Nephron progenitor cell (in vitro differentiated cells): ENCODE data around the gene INSM1.
A peak's percentile ranks its signal among the peaks of the same experiment; 100 is the strongest.

Experiments used
- DNase-seq: peaks from one replicate; pipeline ENCODE4 v3.0.0; 2021
- H3K27ac Mint-ChIP-seq: 2 replicates; pipeline ENCODE4 v1.8.0; 2021; ENCODE audit warnings: mild to moderate bottlenecking, moderate library complexity, mixed read lengths
- H3K27me3 Mint-ChIP-seq: 2 replicates; pipeline ENCODE4 v1.8.0; 2021; ENCODE audit warnings: mild to moderate bottlenecking, low read depth, mixed read lengths; ENCODE audit not compliant: poor library complexity
- H3K36me3 Mint-ChIP-seq: 2 replicates; pipeline ENCODE4 v1.8.0; 2021; ENCODE audit warnings: low read depth, mixed read lengths
- H3K4me1 Mint-ChIP-seq: 2 replicates; pipeline ENCODE4 v1.8.0; 2021; ENCODE audit warnings: mixed read lengths
- H3K4me3 Mint-ChIP-seq: 2 replicates; pipeline ENCODE4 v1.8.0; 2021; ENCODE audit warnings: mild to moderate bottlenecking, moderate library complexity, mixed read lengths
- H3K9me3 Mint-ChIP-seq: 2 replicates; pipeline ENCODE4 v1.8.0; 2021; ENCODE audit warnings: mild to moderate bottlenecking, moderate library complexity, mixed read lengths
- CTCF ChIP-seq: fragments of 200-600 bp; sonication (generic); IDR thresholded peaks from 2 replicates; pipeline ENCODE4 v1.5.0; 2021; ENCODE audit warnings: antibody characterized with exemption

Gene INSM1

GRCh38 chr20:20327746-20328145 is 40.2 kb upstream of the INSM1 start:
- Mint-ChIP-seq H3K4me1 (peaks cover 6% of the 10 kb centered on the region), H3K27ac (no peak overlapping the region), H3K9me3 (no peaks in the 10 kb centered on the region), H3K36me3 (no peaks in the 10 kb centered on the region), H3K27me3 (peaks cover 11% of the 10 kb centered on the region), H3K4me3 (no peak overlapping the region)
- DNase-seq = no peak
- TF ChIP-seq CTCF = no peak

- H3K9me3 Mint-ChIP-seq = no peaks in the 10 kb centered on the region
Measured at GRCh38 chr20:20329564-20329963, 38.3 kb upstream of the INSM1 start.

GRCh38 chr20:20331156-20331555 is 36.7 kb upstream of the INSM1 start:
- peaks cover 6% of the 10 kb centered on the region for H3K4me1 Mint-ChIP-seq
- H3K27ac Mint-ChIP-seq = no peak overlapping the region
- no peak for DNase-seq
- peaks cover 3% of the 10 kb centered on the region for H3K27me3 Mint-ChIP-seq
- peaks cover 8% of the 10 kb centered on the region for H3K9me3 Mint-ChIP-seq
- no peak overlapping the region for H3K4me3 Mint-ChIP-seq
- no peaks in the 10 kb centered on the region for H3K36me3 Mint-ChIP-seq
- TF ChIP-seq CTCF = no peak

More at GRCh38 chr20:20329564-20329963, 38.3 kb upstream of the INSM1 start:
- peaks cover 11% of the 10 kb centered on the region for H3K27me3 Mint-ChIP-seq
- no peak for DNase-seq
- peak overlapping the region; percentile 5 for H3K27ac Mint-ChIP-seq
- H3K4me3 Mint-ChIP-seq = no peak overlapping the region
- no peak for TF ChIP-seq CTCF
- no peaks in the 10 kb centered on the region for H3K36me3 Mint-ChIP-seq
- peaks cover 6% of the 10 kb centered on the region for H3K4me1 Mint-ChIP-seq

DNA sequence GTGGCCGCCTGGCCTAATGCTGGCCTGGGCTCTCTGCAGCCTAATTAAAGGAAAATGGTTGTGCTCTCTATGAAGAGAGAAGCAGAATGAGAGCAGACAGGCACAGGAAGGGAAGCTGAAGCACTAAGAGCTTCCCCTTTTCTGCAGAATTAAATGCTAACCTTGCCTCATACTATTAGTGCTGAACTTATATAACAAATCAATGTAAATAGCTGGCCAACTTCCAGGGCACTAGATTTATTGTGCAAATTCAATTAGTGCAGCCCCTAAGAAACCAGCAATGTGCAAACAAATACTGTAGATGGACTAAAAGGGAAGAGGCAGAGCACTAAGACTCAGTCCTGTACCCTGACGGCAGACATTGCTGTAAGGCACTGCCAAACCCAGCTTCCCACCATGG is 36.1 kb upstream of the INSM1 start:
- no peak for TF ChIP-seq CTCF
- DNase-seq = no peak
- Mint-ChIP-seq H3K4me1 (peaks cover 6% of the 10 kb centered on the region), H3K4me3 (no peak overlapping the region), H3K27ac (no peak overlapping the region), H3K36me3 (no peaks in the 10 kb centered on the region), H3K27me3 (peaks cover 3% of the 10 kb centered on the region), H3K9me3 (peaks cover 13% of the 10 kb centered on the region)

GRCh38 chr20:20333866-20334265 is 34.0 kb upstream of the INSM1 start:
- H3K27ac Mint-ChIP-seq = no peak overlapping the region
- H3K4me3 Mint-ChIP-seq = no peak overlapping the region
- no peak for TF ChIP-seq CTCF
- no peak for DNase-seq
- peaks cover 6% of the 10 kb centered on the region for H3K4me1 Mint-ChIP-seq
- H3K36me3 Mint-ChIP-seq = no peaks in the 10 kb centered on the region
- H3K27me3 Mint-ChIP-seq = peaks cover 7% of the 10 kb centered on the region
- peaks cover 17% of the 10 kb centered on the region for H3K9me3 Mint-ChIP-seq

GRCh38 chr20:20334489-20334888 is 33.4 kb upstream of the INSM1 start:
- no peak for TF ChIP-seq CTCF
- H3K27me3 Mint-ChIP-seq = peaks cover 4% of the 10 kb centered on the region
- H3K9me3 Mint-ChIP-seq = peaks cover 17% of the 10 kb centered on the region
- H3K4me3 Mint-ChIP-seq = no peak overlapping the region
- H3K27ac Mint-ChIP-seq = no peak overlapping the region
- no peaks in the 10 kb centered on the region for H3K36me3 Mint-ChIP-seq
- DNase-seq = no peak
- H3K4me1 Mint-ChIP-seq = no peaks in the 10 kb centered on the region
